Measurements from ENCODE around the gene NAT9.

NAT9 gene

GRCh38 chr17:74779501-74779900 is 3.4 kb upstream of the NAT9 start:
- DNase-seq = no peak

- DNase-seq = no peak
Measured at GRCh38 chr17:74778960-74779359, 2.8 kb upstream of the NAT9 start.

- no peak for DNase-seq
Measured at GRCh38 chr17:74777901-74778515, 1.9 kb upstream of the NAT9 start.

- no peak for DNase-seq
Measured at GRCh38 chr17:74776990-74777389, 845 bp upstream of the NAT9 start.

- DNase-seq = no peak
Measured at GRCh38 chr17:74775409-74776043, 619 bp downstream of the NAT9 start.

GRCh38 chr17:74773871-74774286 is 2.3 kb downstream of the NAT9 start:
- DNase-seq = no peak

GRCh38 chr17:74773414-74773813 is 2.7 kb downstream of the NAT9 start:
- DNase-seq = no peak

GRCh38 chr17:74772053-74772452 is 4.1 kb downstream of the NAT9 start:
- DNase-seq = no peak

GRCh38 chr17:74771319-74771914 is 4.7 kb downstream of the NAT9 start:
- no peak for DNase-seq

GRCh38 chr17:74770498-74771318 is 5.4 kb downstream of the NAT9 start:
- peak; percentile 11 for DNase-seq

GRCh38 chr17:74769856-74770497 is 6.2 kb downstream of the NAT9 start:
- DNase-seq = no peak

- DNase-seq = no peak
Measured at GRCh38 chr17:74769266-74769855, 6.8 kb downstream of the NAT9 start.

GRCh38 chr17:74768763-74769114 is 7.4 kb downstream of the NAT9 start:
- DNase-seq = no peak

GRCh38 chr17:74768069-74768762 is 7.9 kb downstream of the NAT9 start:
- no peak for DNase-seq

GRCh38 chr17:74767111-74767516 is 9.0 kb downstream of the NAT9 start:
- no peak for DNase-seq

- DNase-seq = no peak
Measured at GRCh38 chr17:74766413-74766812, 9.7 kb downstream of the NAT9 start.

- DNase-seq = no peak
Measured at GRCh38 chr17:74764751-74765286, 11.3 kb downstream of the NAT9 start.

- DNase-seq = no peak
Measured at GRCh38 chr17:74763565-74764387, 12.4 kb downstream of the NAT9 start.

- no peak for DNase-seq
Measured at GRCh38 chr17:74761931-74762330, 14.2 kb downstream of the NAT9 start.

- no peak for DNase-seq
Measured at GRCh38 chr17:74761419-74761818, 14.7 kb downstream of the NAT9 start.

Data from NCI-H526 treated with DMSO at 0.1 percent for 48 hours (cell line).